ENCODE data around the gene LRRC49. TPM values are rescaled to one million over a fixed set of nuclear protein-coding genes. Genes with fewer than 3 reads are reported as not detected.

LRRC49 gene
- total RNA-seq, 1 experiment from 2014 or later = 6.2 TPM

DNA sequence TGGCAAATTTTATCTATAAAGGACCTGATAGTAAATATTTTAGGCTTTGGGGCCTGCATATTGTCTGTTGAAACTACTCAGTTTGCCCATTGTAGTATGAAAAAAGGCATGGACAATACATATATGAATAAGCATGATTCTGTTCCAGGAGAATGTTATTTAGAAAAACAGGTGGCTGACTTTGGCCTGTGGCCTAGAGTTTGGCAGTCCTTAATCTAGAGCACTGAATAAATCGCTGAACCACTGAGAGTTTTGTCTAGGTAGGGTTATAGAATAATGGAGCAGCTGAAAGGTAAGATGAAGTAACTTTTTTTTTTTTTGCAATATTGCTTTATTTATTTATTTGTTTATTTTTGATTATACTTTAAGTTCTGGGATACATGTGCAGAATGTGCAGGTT lies 75.0 kb downstream of the LRRC49 start:
- no peaks in the 10 kb centered on the region for H3K36me3 ChIP-seq (ENCODE audit: low read depth)
- H3K4me3 ChIP-seq = no peak overlapping the region
- H3K4me2 ChIP-seq = no peak overlapping the region
- no peaks in the 10 kb centered on the region for H3K9me2 ChIP-seq (ENCODE audit: insufficient read depth)
- no peaks in the 10 kb centered on the region for H3K27me3 ChIP-seq (ENCODE audit: insufficient read depth, low read depth)
- no peak overlapping the region for H2AFZ ChIP-seq
- no peaks in the 10 kb centered on the region for H3K4me1 ChIP-seq (replicated peaks; ENCODE audit: insufficient read depth)
- H3F3A ChIP-seq (ENCODE audit: insufficient read depth, low read depth) = no peaks in the 10 kb centered on the region
- ChIA-PET POLR2A (ENCODE audit: unreplicated experiment) (no interaction called here), CTCF (no interaction called here)
- BruUV-seq (replicated peaks) = no TSS peak
- no peak overlapping the region for H3K27ac ChIP-seq
- no peak for TF ChIP-seq EZH2 (IDR thresholded peaks at IDR 0.05; ENCODE audit: low read depth)
- TF ChIP-seq, protein P1, sequence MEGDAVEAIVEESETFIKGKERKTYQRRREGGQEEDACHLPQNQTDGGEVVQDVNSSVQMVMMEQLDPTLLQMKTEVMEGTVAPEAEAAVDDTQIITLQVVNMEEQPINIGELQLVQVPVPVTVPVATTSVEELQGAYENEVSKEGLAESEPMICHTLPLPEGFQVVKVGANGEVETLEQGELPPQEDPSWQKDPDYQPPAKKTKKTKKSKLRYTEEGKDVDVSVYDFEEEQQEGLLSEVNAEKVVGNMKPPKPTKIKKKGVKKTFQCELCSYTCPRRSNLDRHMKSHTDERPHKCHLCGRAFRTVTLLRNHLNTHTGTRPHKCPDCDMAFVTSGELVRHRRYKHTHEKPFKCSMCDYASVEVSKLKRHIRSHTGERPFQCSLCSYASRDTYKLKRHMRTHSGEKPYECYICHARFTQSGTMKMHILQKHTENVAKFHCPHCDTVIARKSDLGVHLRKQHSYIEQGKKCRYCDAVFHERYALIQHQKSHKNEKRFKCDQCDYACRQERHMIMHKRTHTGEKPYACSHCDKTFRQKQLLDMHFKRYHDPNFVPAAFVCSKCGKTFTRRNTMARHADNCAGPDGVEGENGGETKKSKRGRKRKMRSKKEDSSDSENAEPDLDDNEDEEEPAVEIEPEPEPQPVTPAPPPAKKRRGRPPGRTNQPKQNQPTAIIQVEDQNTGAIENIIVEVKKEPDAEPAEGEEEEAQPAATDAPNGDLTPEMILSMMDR (conservative IDR thresholded peaks at IDR 0.05) = no peak
- no peaks in the 10 kb centered on the region for H3K9me3 ChIP-seq (ENCODE audit: insufficient read depth, low read depth)
- no peak for DNase-seq
- intact Hi-C loops (cut with micrococcal nuclease; ENCODE audit: unreplicated experiment) = no loop called here
- no peaks in the 10 kb centered on the region for H3K79me2 ChIP-seq (ENCODE audit: low read depth)
- no peaks in the 10 kb centered on the region for H4K20me1 ChIP-seq (ENCODE audit: insufficient read depth)

DNA sequence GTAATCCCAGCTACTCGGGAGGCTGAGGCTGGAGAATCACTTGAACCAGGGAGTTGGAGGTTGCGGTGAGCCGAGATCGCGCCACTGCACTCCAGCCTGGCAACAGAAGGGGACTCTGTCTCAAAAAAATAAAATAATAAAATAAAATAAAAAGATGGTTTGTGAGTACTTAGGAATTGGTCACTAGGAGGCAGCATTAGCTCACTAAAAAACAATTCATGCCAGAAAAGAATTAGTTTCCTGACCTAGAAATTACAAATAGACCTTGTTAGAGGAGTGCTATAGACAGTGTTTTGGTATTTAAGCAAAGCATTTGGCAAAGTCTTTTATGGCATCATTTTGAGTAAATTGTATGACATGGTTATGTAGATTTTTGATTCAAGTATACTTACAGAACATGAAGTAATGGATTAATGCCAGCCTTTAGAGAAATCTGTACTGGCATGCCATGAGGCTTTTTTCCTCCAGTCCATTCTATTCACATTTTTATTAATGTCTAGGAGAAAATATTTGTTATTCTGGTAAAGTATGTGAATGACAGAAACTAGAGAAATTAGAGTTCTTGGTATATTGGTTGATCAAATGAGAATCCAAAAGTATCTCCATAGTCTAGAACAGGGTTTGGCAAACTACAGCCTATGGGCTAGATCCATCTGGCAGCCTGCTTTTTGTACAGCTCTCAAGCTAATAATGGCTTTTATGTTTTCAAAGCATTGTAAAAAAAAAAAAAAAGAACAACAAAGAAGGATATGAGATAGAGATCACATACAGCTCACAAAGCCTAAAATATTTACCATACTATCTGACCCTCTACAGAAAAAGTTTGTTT lies 81.6 kb downstream of the LRRC49 start:
- peak in 1 of 2 experiments; percentile 1 for DNase-seq
- ChIA-PET CTCF (interaction anchor here (0.6 to 0.7 kb wide), 2 partner anchors 564 to 932 kb away, joined by 6 to 12 read pairs; no protein-coding TSS in a partner anchor), POLR2A (ENCODE audit: unreplicated experiment) (interaction anchor here (0.5 kb wide), 1 partner anchor 721 kb away, joined by 3 read pairs; no protein-coding TSS in a partner anchor)
- Histone ChIP-seq H3K4me2 (no peak overlapping the region), H3K79me2 (ENCODE audit: low read depth) (no peaks in the 10 kb centered on the region), H3K9me2 (ENCODE audit: insufficient read depth) (no peaks in the 10 kb centered on the region), H2AFZ (no peak overlapping the region), H3K36me3 (ENCODE audit: low read depth) (no peaks in the 10 kb centered on the region), H3K27ac (no peak overlapping the region), H3K4me1 (replicated peaks; ENCODE audit: insufficient read depth) (no peaks in the 10 kb centered on the region), H3K27me3 (ENCODE audit: insufficient read depth, low read depth) (no peaks in the 10 kb centered on the region), H3K4me3 (no peak overlapping the region), H3F3A (ENCODE audit: insufficient read depth, low read depth) (no peaks in the 10 kb centered on the region), H4K20me1 (ENCODE audit: insufficient read depth) (no peaks in the 10 kb centered on the region), H3K9me3 (ENCODE audit: insufficient read depth, low read depth) (no peaks in the 10 kb centered on the region; the same call in 1 of the 2 replicates)
- TF ChIP-seq EZH2 (IDR thresholded peaks at IDR 0.05; ENCODE audit: low read depth) = no peak
- TF ChIP-seq, protein P1 (conservative IDR thresholded peaks at IDR 0.05) = peak; percentile 67
- intact Hi-C loops (cut with micrococcal nuclease; ENCODE audit: unreplicated experiment) = loop anchor here (1.0 to 10.0 kb wide), 4 partner anchors 299 to 827 kb away; no protein-coding TSS in a partner anchor
- BruUV-seq (replicated peaks) = no TSS peak

DNA sequence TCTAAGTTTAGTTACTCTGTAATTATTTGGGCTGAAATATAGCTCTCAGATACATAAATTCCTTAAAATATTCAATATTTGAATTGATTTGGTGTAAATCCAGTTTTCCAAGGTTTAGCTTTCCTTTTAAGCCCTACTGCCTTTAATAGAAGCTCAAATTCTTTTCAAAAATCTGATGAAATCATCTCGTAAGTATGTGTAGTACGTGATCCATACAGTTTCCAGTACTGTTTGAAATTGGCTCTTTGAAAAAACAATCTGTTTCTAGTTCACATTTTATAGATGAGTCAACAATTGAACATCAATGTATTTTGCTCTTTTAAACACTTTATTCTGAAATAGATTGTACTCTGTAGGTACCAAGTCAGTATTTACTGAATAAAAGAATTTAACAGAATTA lies 84.2 kb downstream of the LRRC49 start:
- H3K27me3 ChIP-seq (ENCODE audit: insufficient read depth, low read depth) = no peaks in the 10 kb centered on the region
- intact Hi-C loops (cut with micrococcal nuclease; ENCODE audit: unreplicated experiment) = loop anchor here (10.0 kb wide), 1 partner anchor 302 kb away; no protein-coding TSS in a partner anchor
- TF ChIP-seq EZH2 (IDR thresholded peaks at IDR 0.05; ENCODE audit: low read depth) = no peak
- TF ChIP-seq, protein P1 (conservative IDR thresholded peaks at IDR 0.05) = no peak
- H3K79me2 ChIP-seq (ENCODE audit: low read depth) = no peaks in the 10 kb centered on the region
- no peaks in the 10 kb centered on the region; the same call in 1 of the 2 replicates for H3K9me3 ChIP-seq (ENCODE audit: insufficient read depth, low read depth)
- no peak overlapping the region for H3K4me2 ChIP-seq
- no peaks in the 10 kb centered on the region for H3F3A ChIP-seq (ENCODE audit: insufficient read depth, low read depth)
- ChIA-PET CTCF (interaction anchor here (0.6 kb wide), 1 partner anchor 509 kb away, joined by 3 read pairs; no protein-coding TSS in a partner anchor), POLR2A (ENCODE audit: unreplicated experiment) (no interaction called here)
- H3K27ac ChIP-seq = no peak overlapping the region
- BruUV-seq (replicated peaks) = no TSS peak
- H4K20me1 ChIP-seq (ENCODE audit: insufficient read depth) = no peaks in the 10 kb centered on the region
- no peaks in the 10 kb centered on the region for H3K9me2 ChIP-seq (ENCODE audit: insufficient read depth)
- no peak for DNase-seq
- H3K36me3 ChIP-seq (ENCODE audit: low read depth) = no peaks in the 10 kb centered on the region
- no peak overlapping the region for H2AFZ ChIP-seq
- H3K4me1 ChIP-seq (replicated peaks; ENCODE audit: insufficient read depth) = no peaks in the 10 kb centered on the region
- H3K4me3 ChIP-seq = no peak overlapping the region
